Inflammatory macrophage treated with lipopolysaccharide for 1 hour (primary cell): ENCODE data around the gene LILRA5.

Experiments
- DNase-seq, 2 donors: peaks; one replicate each; pipeline ENCODE4 v3.0.0-alpha.2; 2020 to 2022

LILRA5 gene

DNA sequence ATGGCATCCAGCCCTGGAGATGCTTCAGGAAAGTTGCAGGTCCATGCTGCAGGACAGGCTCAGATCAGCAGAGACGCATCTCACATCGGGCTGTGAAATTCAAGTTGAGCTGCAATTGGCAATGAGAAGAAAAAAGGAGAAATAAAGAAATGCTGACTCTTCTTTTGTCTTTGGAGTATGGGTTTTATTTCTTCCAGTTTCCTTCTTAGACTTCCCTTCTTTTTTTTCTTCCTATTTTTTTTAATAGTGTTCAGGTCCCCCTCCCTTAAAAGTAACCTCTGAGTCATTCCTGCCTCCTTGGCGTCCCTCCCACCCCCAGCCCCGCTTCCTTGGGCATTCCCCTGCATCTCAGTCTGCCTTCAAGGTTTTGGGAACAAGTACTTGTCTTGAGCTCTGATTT lies 41.4 kb downstream of the LILRA5 start:
- peak; percentile 82 to 89 for DNase-seq

DNA sequence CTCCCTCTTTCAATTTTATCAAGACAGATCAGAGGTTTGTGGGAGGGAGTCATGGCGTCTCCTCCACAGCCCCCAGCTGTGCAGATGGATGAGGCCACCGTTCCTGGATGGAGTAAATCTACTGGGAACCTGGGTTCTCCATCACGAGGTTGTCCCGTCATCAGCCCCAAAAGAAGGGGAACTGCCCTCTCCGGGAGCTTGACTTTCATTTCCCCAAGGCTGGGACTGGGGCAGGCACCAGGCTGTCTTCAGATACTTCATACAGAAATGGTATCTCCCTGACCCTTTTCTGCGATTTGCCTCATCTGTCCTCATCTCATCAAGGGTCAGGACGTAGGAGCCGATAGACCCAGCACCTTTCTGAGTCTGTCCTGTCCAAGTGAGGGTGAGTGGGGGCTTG lies 41.9 kb downstream of the LILRA5 start:
- DNase-seq, result peak; percentile 93 to 94

DNA sequence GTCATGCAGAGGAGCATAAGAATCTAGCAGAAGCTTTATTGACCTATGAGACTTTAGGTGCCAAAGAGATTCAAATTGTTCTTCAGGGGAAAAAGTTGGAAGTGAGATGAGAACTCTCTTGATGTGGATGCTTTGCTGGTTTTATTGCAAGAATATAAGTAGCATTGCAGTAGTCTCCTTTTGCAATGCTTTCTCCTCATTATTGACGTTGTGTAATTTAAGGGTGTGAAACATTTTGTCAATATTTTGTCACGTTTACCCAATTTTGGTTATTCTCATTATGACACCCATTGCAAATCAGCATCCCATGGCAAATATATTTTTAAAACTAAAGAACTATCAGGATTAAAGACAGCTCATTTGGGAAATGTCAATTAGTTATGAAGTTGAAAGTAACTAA lies 44.0 kb downstream of the LILRA5 start:
- peak; percentile 74 to 84 for DNase-seq

DNA sequence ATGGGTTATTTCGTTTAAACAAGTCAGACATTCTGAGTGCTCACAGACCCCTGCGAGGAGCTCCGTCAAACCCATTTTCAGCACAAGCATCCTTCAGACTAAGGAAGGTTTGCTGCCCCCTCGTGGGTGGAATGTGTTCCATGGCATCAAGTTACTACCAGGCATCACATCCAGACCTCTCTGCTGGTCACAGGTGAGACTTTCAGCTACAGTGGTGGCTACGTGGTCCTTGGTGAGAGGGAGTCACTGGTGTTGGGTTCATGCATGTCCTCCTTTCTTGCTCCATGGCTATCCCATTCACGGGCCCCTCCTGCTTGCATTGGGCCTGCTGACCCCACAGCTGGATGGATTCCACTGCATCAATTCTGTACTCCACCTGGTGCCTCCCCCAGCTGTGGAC lies 46.8 kb downstream of the LILRA5 start:
- peak in 1 of 2 donors; percentile 90 for DNase-seq

DNA sequence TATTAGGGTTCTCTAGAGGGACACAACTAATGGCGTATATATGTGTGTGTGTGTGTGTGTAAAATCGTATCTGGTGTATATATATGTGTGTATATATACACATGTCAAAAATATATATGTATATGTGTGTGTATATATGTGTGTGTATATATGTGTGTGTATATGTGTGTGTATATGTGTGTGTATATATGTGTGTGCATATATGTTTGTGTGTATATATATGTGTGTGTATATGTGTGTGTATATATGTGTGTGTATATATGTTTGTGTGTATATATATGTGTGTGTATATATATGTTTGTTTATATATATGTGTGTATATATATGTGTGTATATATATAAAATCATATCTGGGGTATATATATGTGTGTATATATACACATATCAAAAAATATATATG lies 50.5 kb downstream of the LILRA5 start:
- no peak for DNase-seq

DNA sequence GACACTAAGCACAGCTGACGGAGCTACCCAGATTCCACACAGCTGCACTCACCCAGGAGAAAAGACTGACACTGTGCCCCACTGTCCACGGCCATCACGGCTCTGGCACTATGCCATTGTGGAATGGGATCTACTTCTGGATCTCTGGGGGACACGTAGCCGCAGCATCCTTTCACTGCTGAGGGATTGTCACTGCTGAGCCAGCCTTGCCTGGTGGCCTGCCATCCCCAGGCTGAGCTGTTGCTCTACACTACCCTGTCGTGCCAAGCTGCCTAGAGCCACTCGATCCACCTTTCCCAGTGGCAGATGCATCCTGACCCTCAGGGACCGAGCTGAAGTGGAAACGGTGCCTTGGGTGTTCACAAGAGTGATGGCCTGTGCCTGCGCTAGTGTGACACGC lies 50.9 kb downstream of the LILRA5 start:
- no peak for DNase-seq

DNA sequence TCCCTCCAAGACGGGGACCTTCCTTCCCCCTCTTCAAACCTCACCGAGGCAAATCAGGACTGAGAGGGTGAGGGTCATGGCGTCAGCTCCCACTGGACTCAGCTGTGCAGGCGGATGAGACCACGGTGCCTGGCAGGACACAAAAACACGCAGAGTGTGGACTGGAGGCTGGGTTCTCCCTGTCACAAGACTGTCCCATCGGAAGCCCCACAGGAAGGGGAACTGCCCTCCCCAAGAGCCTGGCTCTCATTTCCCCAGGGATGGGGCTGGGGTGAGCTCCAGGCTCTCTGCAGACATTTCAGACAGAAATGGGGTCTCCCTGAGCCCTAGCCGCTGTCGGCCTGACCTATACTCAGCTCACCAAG lies 55.9 kb downstream of the LILRA5 start, which contains the start of gene LILRB5:
Gene LILRB5, minus strand, starts transcription at position 158 of the 365 bp plus-strand sequence. Its CDS starts 80 bp downstream, at position 78.
- no peak for DNase-seq
